IMR-90 (cell line): ENCODE results near the gene UCK2. TPM values are rescaled to one million over a fixed set of nuclear protein-coding genes. Genes with fewer than 3 reads are reported as not detected.

ENCODE experiments used
- ATAC-seq: fragments of 200-7000 bp; cut with Tn5 transposase; 2 replicates; pipeline ENCODE4 v1.9.1; 2020; ENCODE audit warnings: low read depth, mild to moderate bottlenecking, moderate library complexity
- BruUV-seq: library from RNA; stranded (reverse); fragments of 400-500 nt; replicated peaks from 2 replicates; lab custom pipeline; 2021; lab: Mats Ljungman, UMichigan
- CTCF ChIA-PET: fragments of 300-600 bp; formaldehyde crosslinking; extraction: SDS; loops from one replicate; lab custom pipeline; 2021; ENCODE audit warnings: antibody characterized with exemption; lab: Yijun Ruan, JAX
- POLR2A ChIA-PET: fragments of 300-600 bp; sonication (Branson Sonifier 250); formaldehyde crosslinking; loops from one replicate; lab custom pipeline; 2022; ENCODE audit warnings: antibody characterized with exemption; ENCODE audit not compliant: unreplicated experiment; lab: Charles Lee
- DNase-seq: peaks from one replicate; pipeline ENCODE4 v3.0.0; 2013
- H2AFZ ChIP-seq: replicated peaks from 2 replicates; pipeline ENCODE3; 2013; ENCODE audit warnings: low read length, mild to moderate bottlenecking; ENCODE audit not compliant: poor library complexity
- H2AK5ac ChIP-seq: 2 replicates; pipeline ENCODE4 v1.6.1; 2013; ENCODE audit warnings: low read depth, low read length, inconsistent platforms
- H2AK9ac ChIP-seq: replicated peaks from 2 replicates; pipeline ENCODE3; 2013; ENCODE audit warnings: mild to moderate bottlenecking, low read depth, low read length, moderate library complexity; ENCODE audit not compliant: poor library complexity
- H2BK120ac ChIP-seq: 2 replicates; pipeline ENCODE4 v1.6.1; 2013; ENCODE audit warnings: low read depth, low read length, inconsistent platforms
- H2BK15ac ChIP-seq: 3 replicates; pipeline ENCODE4 v1.6.1; 2013; ENCODE audit warnings: low read depth, low read length, inconsistent platforms
- H2BK20ac ChIP-seq: 2 replicates; pipeline ENCODE4 v1.6.1; 2013; ENCODE audit warnings: low read depth, mild to moderate bottlenecking, inconsistent platforms, low read length, moderate library complexity
- H2BK5ac ChIP-seq: 2 replicates; pipeline ENCODE4 v1.6.1; 2013; ENCODE audit warnings: mild to moderate bottlenecking, low read depth, low read length, inconsistent platforms; ENCODE audit not compliant: poor library complexity, severe bottlenecking
- H3K14ac ChIP-seq: replicated peaks from 2 replicates; pipeline ENCODE4 v1.6.1; 2013; ENCODE audit warnings: low read depth, low read length, inconsistent platforms
- H3K18ac ChIP-seq: 2 replicates; pipeline ENCODE4 v1.6.1; 2013; ENCODE audit warnings: low read depth, low read length, control low read depth
- H3K23ac ChIP-seq: 2 replicates; pipeline ENCODE4 v1.6.1; 2013; ENCODE audit warnings: low read depth, low read length, inconsistent platforms
- H3K27ac ChIP-seq: 2 replicates; pipeline ENCODE4 v1.5.1; 2013; ENCODE audit warnings: mild to moderate bottlenecking, control low read depth, low read length; ENCODE audit not compliant: insufficient read depth
- H3K27me3 ChIP-seq: 2 replicates; pipeline ENCODE4 v1.6.1; 2013; ENCODE audit warnings: low read length; ENCODE audit not compliant: control insufficient read depth, insufficient read depth
- H3K36me3 ChIP-seq: 2 replicates; pipeline ENCODE4 v1.6.1; 2013; ENCODE audit warnings: low read length, mixed read lengths; ENCODE audit not compliant: control insufficient read depth, insufficient read depth
- H3K4ac ChIP-seq: 2 replicates; pipeline ENCODE4 v1.6.1; 2013; ENCODE audit warnings: low read depth, low read length, inconsistent platforms
- H3K4me1 ChIP-seq: 2 replicates; pipeline ENCODE4 v1.6.1; 2013; ENCODE audit warnings: low read length, mixed read lengths; ENCODE audit not compliant: control insufficient read depth, insufficient read depth
- H3K4me2 ChIP-seq: 2 replicates; pipeline ENCODE4 v1.6.1; 2013; ENCODE audit warnings: low read depth, mild to moderate bottlenecking, control low read depth, low read length, moderate library complexity
- H3K4me3 ChIP-seq: 2 replicates; pipeline ENCODE4 v1.5.1; 2013; ENCODE audit warnings: low read depth, mild to moderate bottlenecking, control low read depth, low read length, moderate library complexity; ENCODE audit not compliant: insufficient read depth
- H3K56ac ChIP-seq: 2 replicates; pipeline ENCODE4 v1.6.1; 2013; ENCODE audit warnings: low read length, inconsistent platforms; ENCODE audit not compliant: insufficient read depth; ENCODE audit errors: extremely low read depth
- H3K79me1 ChIP-seq, 2 experiments: 2 replicates each; pipeline ENCODE4 v1.6.1; 2013; ENCODE audit warnings: low read length in 2 of 2, inconsistent platforms in 1 of 2, low read depth in 1 of 2
- H3K9ac ChIP-seq: 2 replicates; pipeline ENCODE4 v1.6.1; 2013; ENCODE audit warnings: low read depth, low read length, control low read depth
- H3K9me1 ChIP-seq: 2 replicates; pipeline ENCODE4 v1.6.1; 2013; ENCODE audit warnings: low read length, inconsistent platforms; ENCODE audit not compliant: insufficient read depth
- H3K9me3 ChIP-seq: 2 replicates; pipeline ENCODE4 v1.6.1; 2013; ENCODE audit warnings: low read length; ENCODE audit not compliant: control insufficient read depth, insufficient read depth
- H4K20me1 ChIP-seq: 2 replicates; pipeline ENCODE4 v1.6.1; 2013; ENCODE audit warnings: low read length, inconsistent platforms; ENCODE audit not compliant: insufficient read depth
- H4K5ac ChIP-seq: 2 replicates; pipeline ENCODE4 v1.6.1; 2013; ENCODE audit warnings: mild to moderate bottlenecking, low read depth, low read length, control low read depth
- H4K8ac ChIP-seq, 2 experiments: 2 replicates each; pipeline ENCODE4 v1.6.1; 2013; ENCODE audit warnings: low read depth in 2 of 2, low read length in 2 of 2, control low read depth in 1 of 2, inconsistent platforms in 1 of 2
- H4K91ac ChIP-seq: 2 replicates; pipeline ENCODE4 v1.6.1; 2013; ENCODE audit warnings: low read depth, low read length, inconsistent platforms; ENCODE audit not compliant: insufficient read depth
- BHLHE40 ChIP-seq: fragments of 150-350 bp; IDR thresholded peaks from 2 replicates; pipeline ENCODE4 v1.6.1; 2016; ENCODE audit warnings: mild to moderate bottlenecking, low read depth, low read length
- CEBPB ChIP-seq: IDR thresholded peaks from 2 replicates; pipeline ENCODE4 v1.6.1; 2012; ENCODE audit warnings: low read depth, low read length, improper control_type of control experiment
- CHD1 ChIP-seq: IDR thresholded peaks from 2 replicates; pipeline ENCODE4 v1.6.1; 2012; ENCODE audit warnings: low read depth, low read length, improper control_type of control experiment
- CTCF ChIP-seq: conservative IDR thresholded peaks from 2 replicates; pipeline ENCODE4 v1.5.1; 2012; ENCODE audit warnings: mild to moderate bottlenecking, low read depth, low read length, improper control_type of control experiment
- ELK1 ChIP-seq: fragments of 150-350 bp; IDR thresholded peaks from 2 replicates; pipeline ENCODE4 v1.6.1; 2016; ENCODE audit warnings: low read depth, mild to moderate bottlenecking, low read length, moderate library complexity, borderline replicate concordance
- FOS ChIP-seq: fragments of 150-350 bp; IDR thresholded peaks from 2 replicates; pipeline ENCODE4 v1.6.1; 2016; ENCODE audit warnings: low read depth, low read length
- MAFK ChIP-seq: IDR thresholded peaks from 2 replicates; pipeline ENCODE4 v1.6.1; 2012; ENCODE audit warnings: low read depth, low read length, improper control_type of control experiment
- MAZ ChIP-seq: IDR thresholded peaks from 2 replicates; pipeline ENCODE4 v1.6.1; 2012; ENCODE audit warnings: low read depth, mild to moderate bottlenecking, low read length, improper control_type of control experiment, moderate library complexity, borderline replicate concordance
- MXI1 ChIP-seq: IDR thresholded peaks from 2 replicates; pipeline ENCODE4 v1.6.1; 2012; ENCODE audit warnings: low read depth, mild to moderate bottlenecking, low read length, moderate library complexity, borderline replicate concordance
- NFE2L2 ChIP-seq: fragments of 150-350 bp; IDR thresholded peaks from 2 replicates; pipeline ENCODE4 v1.6.1; 2016; ENCODE audit warnings: low read depth, mild to moderate bottlenecking, low read length
- POLR2A ChIP-seq: IDR thresholded peaks from 2 replicates; pipeline ENCODE4 v1.6.1; 2012; ENCODE audit warnings: mild to moderate bottlenecking, low read depth, low read length
- RAD21 ChIP-seq: IDR thresholded peaks from 2 replicates; pipeline ENCODE4 v1.6.1; 2012; ENCODE audit warnings: low read length, improper control_type of control experiment
- RCOR1 ChIP-seq: IDR thresholded peaks from 2 replicates; pipeline ENCODE4 v1.6.1; 2012; ENCODE audit warnings: mild to moderate bottlenecking, low read length, improper control_type of control experiment; ENCODE audit not compliant: insufficient replicate concordance
- RFX5 ChIP-seq: IDR thresholded peaks from 2 replicates; pipeline ENCODE4 v1.8.0; 2012; ENCODE audit warnings: low read depth, mild to moderate bottlenecking, low read length, moderate library complexity
- SMC3 ChIP-seq: fragments of 150-350 bp; IDR thresholded peaks from 2 replicates; pipeline ENCODE4 v1.6.1; 2016; ENCODE audit warnings: low read depth, mild to moderate bottlenecking, antibody characterized with exemption, low read length, moderate library complexity
- WGBS, 2 experiments: methylation state at CpG; one replicate each; pipeline versions ENCODE4 v1.1.5 to v1.1.7; 2013; ENCODE audit warnings: missing lambda C conversion rate in 2 of 2; ENCODE audit not compliant: insufficient read length in 1 of 2; ENCODE audit errors: extremely low coverage in 2 of 2; 5-methylcytosine and 5-hydroxymethylcytosine counted together
- dilution Hi-C: fragments of 300-500 bp; cut with HindIII; formaldehyde crosslinking; loops from one replicate; pipeline ENCODE4 v1.14.3; 2018; ENCODE audit warnings: low sequenced_read_pairs; ENCODE audit not compliant: unreplicated experiment
- in situ Hi-C: fragments of 300-500 bp; cut with MboI; formaldehyde crosslinking; loops from 3 replicates; pipeline ENCODE4 v1.14.3; 2019; ENCODE audit warnings: low sequenced_read_pairs, inconsistent platforms, mixed read lengths
- intact Hi-C: fragments of 100-400 bp; cut with micrococcal nuclease; formaldehyde crosslinking; loops from 2 replicates; pipeline ENCODE4 v1.10.0; 2022
- polyA plus RNA-seq, 3 experiments: library from polyadenylated mRNA; depleted of rRNA; stranded (reverse); fragments of >200 nt; gene quantifications; 2 replicates each; pipeline ENCODE4 v1.2.3, GENCODE V29; 2012; ENCODE audit warnings: low replicate concordance in 1 of 3
- total RNA-seq: library from RNA; depleted of rRNA; stranded (reverse); fragments of >200 nt; gene quantifications from 2 replicates; pipeline ENCODE4 v1.2.3, GENCODE V29; 2012
- TF ChIP-seq, protein P1 (sequence below): fragments of 150-350 bp; IDR thresholded peaks from 2 replicates; pipeline ENCODE4 v1.6.1; 2017; ENCODE audit warnings: mild to moderate bottlenecking, antibody characterized with exemption, low read length, low read depth

The UCK2 gene
- total and polyA plus RNA-seq, 2 of the 4 experiments (the other 2 are of a cell fraction), result 83.0 to 87.8 TPM

DNA sequence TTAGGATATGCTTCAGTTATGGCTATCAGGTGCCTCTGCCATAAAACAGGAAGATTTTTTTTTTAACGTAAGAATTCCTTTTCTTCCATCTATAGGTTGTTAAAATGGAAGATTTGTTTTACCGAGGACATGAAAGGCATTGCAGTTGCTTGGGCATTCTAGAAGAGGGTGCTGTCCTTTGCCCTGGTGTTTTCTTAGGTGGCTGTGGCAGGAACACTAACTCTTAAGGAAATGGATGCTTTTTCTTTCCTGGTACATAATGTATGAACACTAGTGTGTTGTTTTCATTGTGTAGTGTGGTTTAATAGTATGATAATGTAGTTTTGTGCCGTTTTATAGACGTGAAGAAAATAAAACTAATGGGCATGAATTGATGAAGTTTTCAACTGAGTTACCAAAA lies 47.2 kb downstream of the UCK2 start:
- ATAC-seq (no peak), DNase-seq (no peak)
- dilution Hi-C loops (no loop called here), intact Hi-C loops (no loop called here), in situ Hi-C loops (no loop called here)
- BruUV-seq, result no TSS peak
- H2BK5ac ChIP-seq, result no peak overlapping the region
- no peak overlapping the region for H3K23ac ChIP-seq
- no peak for TF ChIP-seq POLR2A
- TF ChIP-seq RCOR1, result no peak
- no peak for TF ChIP-seq RFX5
- TF ChIP-seq NFE2L2, result no peak
- TF ChIP-seq BHLHE40, result no peak
- TF ChIP-seq RAD21, result no peak
- no peak for TF ChIP-seq CTCF
- TF ChIP-seq, protein P1, sequence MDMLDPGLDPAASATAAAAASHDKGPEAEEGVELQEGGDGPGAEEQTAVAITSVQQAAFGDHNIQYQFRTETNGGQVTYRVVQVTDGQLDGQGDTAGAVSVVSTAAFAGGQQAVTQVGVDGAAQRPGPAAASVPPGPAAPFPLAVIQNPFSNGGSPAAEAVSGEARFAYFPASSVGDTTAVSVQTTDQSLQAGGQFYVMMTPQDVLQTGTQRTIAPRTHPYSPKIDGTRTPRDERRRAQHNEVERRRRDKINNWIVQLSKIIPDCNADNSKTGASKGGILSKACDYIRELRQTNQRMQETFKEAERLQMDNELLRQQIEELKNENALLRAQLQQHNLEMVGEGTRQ, result no peak
- no peak for TF ChIP-seq MAFK
- TF ChIP-seq MAZ, result no peak
- no peak for TF ChIP-seq MXI1
- no peak for TF ChIP-seq ELK1
- no peak for TF ChIP-seq CEBPB
- TF ChIP-seq CHD1, result no peak
- TF ChIP-seq FOS, result no peak
- TF ChIP-seq SMC3, result no peak
- no peaks in the 10 kb centered on the region for H3K4me1 ChIP-seq
- H2AFZ ChIP-seq, result no peak overlapping the region
- no peak overlapping the region for H2AK9ac ChIP-seq
- 100% methylated on average over 1 to 2 of the region's 4 CpGs for WGBS, 2 experiments
- H3K9me3 ChIP-seq, result no peaks in the 10 kb centered on the region; the same call in 1 of the 2 replicates
- no peak overlapping the region for H3K14ac ChIP-seq
- peaks cover 39 to 58% of the 10 kb centered on the region in 2 experiments for H3K79me1 ChIP-seq
- H3K18ac ChIP-seq, result no peak overlapping the region
- no peak overlapping the region for H3K9ac ChIP-seq
- no peak overlapping the region for H4K5ac ChIP-seq
- H2BK120ac ChIP-seq, result no peak overlapping the region
- no peak overlapping the region for H3K4me2 ChIP-seq
- no peak overlapping the region for H2AK5ac ChIP-seq
- no peaks in the 10 kb centered on the region for H3K36me3 ChIP-seq
- POLR2A ChIA-PET, result interaction anchor here (0.6 kb wide), 1 partner anchor 1866 kb away, joined by 3 read pairs; no protein-coding TSS in a partner anchor
- H2BK15ac ChIP-seq, result no peak overlapping the region
- no peak overlapping the region for H3K4ac ChIP-seq
- no peak overlapping the region for H3K4me3 ChIP-seq
- no peak overlapping the region for H4K8ac ChIP-seq
- H3K56ac ChIP-seq, result no peak overlapping the region
- H3K9me1 ChIP-seq, result no peaks in the 10 kb centered on the region
- H2BK20ac ChIP-seq, result no peak overlapping the region
- CTCF ChIA-PET, result no interaction called here
- H4K20me1 ChIP-seq, result peaks cover 27% of the 10 kb centered on the region
- H3K27me3 ChIP-seq, result no peaks in the 10 kb centered on the region
- no peak overlapping the region for H3K27ac ChIP-seq
- no peak overlapping the region for H4K91ac ChIP-seq
